GM19035 (cell line): ENCODE data around the gene NUDT5.
"Not testable (repeated sequence)": the region's sequence is repeated elsewhere in the genome, so short reads cannot be mapped to it uniquely, and the experiment has no call there.

Source experiments
- ATAC-seq: cut with Tn5 transposase; IDR thresholded peaks from one replicate; pipeline ENCODE4 v1.9.1; 2021; ENCODE audit not compliant: unreplicated experiment

Gene NUDT5

GRCh38 chr10:12195603-12196506 lies at the start of gene NUDT5, which contains the start of gene CDC123:
Gene NUDT5 (minus strand): TSS chr10:12195891. CDS start chr10:12186291, 9,600 bp downstream.
Gene CDC123 (plus strand): TSS chr10:12196188. CDS start chr10:12196246, 58 bp downstream.
- ATAC-seq, result peak; percentile 91

- ATAC-seq, result no peak
Observed at GRCh38 chr10:12243864-12244620, 48.4 kb upstream of the NUDT5 start.

GRCh38 chr10:12241810-12242529 lies 46.3 kb upstream of the NUDT5 start:
- ATAC-seq, result no peak

- no peak for ATAC-seq
Observed at GRCh38 chr10:12238821-12239220, 43.1 kb upstream of the NUDT5 start.

GRCh38 chr10:12237265-12238220 lies 41.9 kb upstream of the NUDT5 start:
- ATAC-seq, result no peak

GRCh38 chr10:12235796-12236195 lies 40.1 kb upstream of the NUDT5 start:
- no peak for ATAC-seq

- ATAC-seq, result no peak
Observed at GRCh38 chr10:12235116-12235694, 39.5 kb upstream of the NUDT5 start.

- ATAC-seq, result not testable (repeated sequence)
Observed at GRCh38 chr10:12234687-12235086, 39.0 kb upstream of the NUDT5 start.

- no peak for ATAC-seq
Observed at GRCh38 chr10:12228851-12229250, 33.2 kb upstream of the NUDT5 start.

- not testable (repeated sequence) for ATAC-seq
Observed at GRCh38 chr10:12226438-12226837, 30.7 kb upstream of the NUDT5 start.

GRCh38 chr10:12225444-12225843 lies 29.8 kb upstream of the NUDT5 start:
- ATAC-seq, result no peak

- no peak for ATAC-seq
Observed at GRCh38 chr10:12221323-12222298, 25.9 kb upstream of the NUDT5 start.

- no peak for ATAC-seq
Observed at GRCh38 chr10:12218991-12219390, 23.3 kb upstream of the NUDT5 start.

GRCh38 chr10:12214763-12215218 lies 19.1 kb upstream of the NUDT5 start:
- no peak for ATAC-seq

- ATAC-seq, result no peak
Observed at GRCh38 chr10:12214093-12214492, 18.4 kb upstream of the NUDT5 start.

- no peak for ATAC-seq
Observed at GRCh38 chr10:12213621-12214020, 17.9 kb upstream of the NUDT5 start.

GRCh38 chr10:12212454-12212853 lies 16.8 kb upstream of the NUDT5 start:
- no peak for ATAC-seq

GRCh38 chr10:12208460-12208859 lies 12.8 kb upstream of the NUDT5 start:
- no peak for ATAC-seq
